GM21515 (cell line): ENCODE results near the gene SERPINB3.
"Not testable (repeated sequence)": the region's sequence is repeated elsewhere in the genome, so short reads cannot be mapped to it uniquely, and the experiment has no call there.

Experiments
- ATAC-seq: cut with Tn5 transposase; IDR thresholded peaks from one replicate; pipeline ENCODE4 v1.9.1; 2021; ENCODE audit not compliant: unreplicated experiment

Gene SERPINB3

GRCh38 chr18:63661750-63662149 lies at the start of gene SERPINB3:
TSS of gene SERPINB3 (minus strand) at chr18:63661893. CDS start at chr18:63661216, 677 bp downstream.
- not testable (repeated sequence) for ATAC-seq

GRCh38 chr18:63708650-63709049 lies 47.0 kb upstream of the SERPINB3 start:
- ATAC-seq: no peak

- ATAC-seq: no peak
Observed at GRCh38 chr18:63707816-63708215, 46.1 kb upstream of the SERPINB3 start.

- ATAC-seq: no peak
Observed at GRCh38 chr18:63705401-63705800, 43.7 kb upstream of the SERPINB3 start.

- no peak for ATAC-seq
Observed at GRCh38 chr18:63702660-63703059, 41.0 kb upstream of the SERPINB3 start, which contains the start of gene SERPINB11. TSS of gene SERPINB11 (plus strand) at chr18:63702960. CDS start at chr18:63710194, 7,234 bp downstream.

GRCh38 chr18:63701952-63702351 lies 40.3 kb upstream of the SERPINB3 start:
- no peak for ATAC-seq

DNA sequence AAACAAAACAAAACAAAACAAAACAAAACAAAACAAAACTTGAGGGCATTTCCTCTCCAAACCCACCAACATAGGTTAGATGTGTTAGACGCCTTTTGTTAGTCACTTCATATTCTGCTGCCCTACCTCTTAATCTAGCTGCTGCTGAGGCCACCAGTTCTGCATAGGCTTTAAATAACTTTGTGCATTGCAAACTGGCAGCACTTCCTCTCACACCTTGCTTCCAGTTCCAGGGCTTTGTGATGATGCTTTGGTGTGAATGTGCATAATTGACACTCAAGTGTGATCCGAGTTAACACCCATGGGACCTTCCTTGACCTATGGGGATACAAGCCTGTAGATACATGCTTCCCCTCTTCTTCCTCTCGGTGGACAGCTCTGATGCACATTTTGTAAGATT lies 38.8 kb upstream of the SERPINB3 start:
- ATAC-seq: no peak

- no peak for ATAC-seq
Observed at GRCh38 chr18:63697097-63697660, 35.5 kb upstream of the SERPINB3 start.

DNA sequence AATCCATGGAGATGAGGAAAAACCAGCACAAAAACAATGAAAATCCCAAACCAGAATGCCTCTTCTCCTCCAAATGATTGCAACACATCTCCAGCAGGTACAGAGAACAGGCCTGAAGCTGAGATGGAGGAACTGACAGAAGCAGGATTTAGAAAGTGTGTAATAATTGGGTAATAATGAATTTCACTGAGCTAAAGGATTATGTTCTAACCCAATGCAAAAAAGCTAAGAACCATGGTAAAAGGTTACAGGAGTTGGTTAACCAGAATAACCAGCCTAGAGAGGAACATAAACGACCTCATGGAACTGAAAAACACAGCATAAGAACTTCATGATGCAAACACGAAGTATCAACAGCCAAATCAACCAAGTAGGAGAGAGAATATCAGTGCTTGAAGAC lies 27.4 kb upstream of the SERPINB3 start:
- ATAC-seq: no peak

- no peak for ATAC-seq
Observed at GRCh38 chr18:63686871-63687270, 25.2 kb upstream of the SERPINB3 start.

DNA sequence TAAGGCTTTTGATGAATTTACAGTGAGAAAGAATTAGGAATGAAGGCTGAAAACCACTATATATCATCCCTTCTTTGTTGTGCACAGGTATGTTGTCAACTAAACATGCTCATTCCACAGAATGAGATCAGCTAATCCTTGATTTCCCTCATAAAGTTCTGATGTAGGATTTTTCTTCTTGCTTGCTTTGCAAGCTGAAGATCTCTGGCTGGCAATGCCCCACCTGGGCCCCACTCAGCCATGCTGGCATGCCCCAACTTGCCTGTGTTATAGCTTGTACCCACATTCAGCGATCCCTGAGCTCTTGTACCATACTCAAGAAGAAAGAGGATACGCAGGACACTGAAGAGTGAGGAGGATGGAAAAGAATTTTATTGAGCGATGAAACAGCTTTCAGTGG lies 23.0 kb upstream of the SERPINB3 start:
- ATAC-seq: no peak

DNA sequence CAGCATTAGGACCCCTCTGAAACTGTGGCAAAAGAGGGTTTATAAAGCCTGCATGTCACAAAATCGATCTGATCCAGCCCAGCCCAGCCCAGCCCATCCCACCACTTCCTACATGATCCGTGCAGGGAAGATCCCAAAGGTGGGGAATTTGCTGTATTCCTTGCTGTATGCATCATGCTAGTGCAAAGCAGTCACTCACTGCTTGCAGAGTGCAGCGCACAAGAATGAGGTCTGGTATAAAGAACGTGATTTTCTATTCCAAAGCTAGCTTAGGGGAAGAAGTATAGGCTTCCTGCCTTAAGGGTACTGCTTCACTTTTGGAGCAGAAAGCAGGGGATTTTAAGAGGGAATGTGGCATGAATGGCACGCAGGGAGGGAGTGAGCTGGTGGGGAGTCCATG lies 22.2 kb upstream of the SERPINB3 start:
- ATAC-seq: no peak

DNA sequence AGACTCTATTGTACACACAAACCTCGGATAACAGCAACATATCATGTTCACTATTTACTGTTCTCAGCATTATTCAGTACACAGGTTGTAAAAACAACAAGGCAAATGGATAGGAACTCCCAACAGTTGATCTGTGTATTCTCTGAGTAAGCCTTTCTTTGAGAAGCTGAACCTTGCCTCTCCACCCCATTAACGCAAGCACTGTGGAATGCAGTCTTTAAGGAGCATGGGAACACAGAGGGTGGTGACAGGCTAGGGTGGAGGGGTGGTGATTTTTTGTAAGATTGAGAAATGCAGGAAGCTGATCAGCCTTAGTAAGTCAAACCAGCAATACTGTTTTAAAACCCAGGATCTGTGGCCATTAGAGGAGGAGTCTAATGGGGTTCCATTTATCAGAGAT lies 21.5 kb upstream of the SERPINB3 start:
- no peak for ATAC-seq

DNA sequence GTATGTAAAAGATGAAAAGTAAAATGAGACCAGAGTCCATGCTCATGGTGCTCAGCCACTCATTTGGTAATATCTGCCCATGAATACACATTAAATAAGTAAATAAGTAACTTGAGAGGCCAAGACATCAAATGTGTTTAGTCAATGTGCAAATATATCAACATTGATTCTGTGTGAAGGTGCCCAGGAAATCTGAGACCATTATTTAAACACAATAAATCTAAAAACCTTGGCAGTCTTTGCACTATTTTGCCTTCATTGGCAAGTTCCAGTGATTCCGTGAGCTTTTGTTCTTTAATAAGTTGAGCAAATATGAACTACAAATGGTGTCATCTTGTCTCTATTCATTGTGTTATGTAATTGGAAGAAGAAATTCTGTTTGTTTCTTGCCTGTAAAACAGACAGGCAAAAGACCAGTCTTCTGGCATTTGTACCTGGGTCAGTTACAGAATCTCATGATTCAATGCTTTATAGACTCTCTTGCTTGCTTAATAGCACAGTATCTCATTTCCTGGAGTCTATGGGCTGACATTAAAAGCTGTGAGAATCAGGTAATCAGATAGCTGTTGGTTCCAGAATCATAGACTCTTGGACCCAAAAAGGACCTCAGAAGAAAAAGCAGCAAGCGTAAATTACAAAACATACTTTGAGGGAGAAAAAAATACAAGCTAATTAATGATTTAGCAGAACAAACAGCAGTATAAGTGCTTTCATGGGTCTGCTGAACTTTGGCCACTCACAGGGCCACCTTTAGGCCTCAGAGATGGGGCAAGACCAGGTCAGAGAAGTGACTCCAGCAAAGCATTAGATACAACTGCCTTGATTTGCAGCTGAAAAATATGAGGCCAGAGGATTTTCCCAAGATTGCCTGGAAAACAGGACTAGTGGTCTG lies 20.0 kb upstream of the SERPINB3 start:
- no peak for ATAC-seq

DNA sequence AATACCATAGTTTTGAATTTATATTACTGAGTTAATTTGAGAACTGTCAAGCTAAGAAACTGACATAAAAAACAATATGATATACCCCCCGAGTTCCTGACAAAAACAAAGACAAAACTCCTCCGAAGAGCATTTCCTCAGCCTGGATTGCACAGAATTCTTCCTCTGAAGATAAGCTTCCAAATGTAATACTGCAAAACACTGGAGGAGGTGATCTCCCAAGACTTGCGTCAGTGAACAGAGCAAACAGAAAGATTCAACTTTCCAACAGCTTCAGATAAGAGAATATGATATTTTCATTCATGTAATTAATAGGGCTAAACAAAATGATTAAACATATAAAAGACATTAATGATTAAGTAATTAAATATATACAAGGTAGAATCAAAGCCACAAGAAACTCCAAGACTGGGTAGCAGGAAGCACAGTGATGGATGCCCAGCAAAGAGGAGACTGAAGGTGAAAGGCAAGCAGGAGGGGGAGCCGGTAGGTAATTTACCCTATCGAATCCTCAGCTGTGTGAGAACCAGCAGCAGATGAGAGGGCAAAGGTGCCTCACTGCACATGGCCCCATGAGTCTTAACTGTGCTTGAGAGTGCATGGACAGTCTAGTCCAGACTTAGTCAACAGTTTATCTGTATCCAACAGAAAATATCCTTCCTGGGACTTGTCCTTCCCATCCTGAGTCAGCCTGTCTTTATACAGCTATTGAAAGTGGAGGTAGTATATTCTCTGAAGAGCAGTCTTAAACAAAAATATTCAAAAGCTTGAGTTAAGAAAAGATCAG lies 18.3 kb upstream of the SERPINB3 start:
- ATAC-seq: no peak

GRCh38 chr18:63677500-63678225 lies 16.0 kb upstream of the SERPINB3 start:
- no peak for ATAC-seq

DNA sequence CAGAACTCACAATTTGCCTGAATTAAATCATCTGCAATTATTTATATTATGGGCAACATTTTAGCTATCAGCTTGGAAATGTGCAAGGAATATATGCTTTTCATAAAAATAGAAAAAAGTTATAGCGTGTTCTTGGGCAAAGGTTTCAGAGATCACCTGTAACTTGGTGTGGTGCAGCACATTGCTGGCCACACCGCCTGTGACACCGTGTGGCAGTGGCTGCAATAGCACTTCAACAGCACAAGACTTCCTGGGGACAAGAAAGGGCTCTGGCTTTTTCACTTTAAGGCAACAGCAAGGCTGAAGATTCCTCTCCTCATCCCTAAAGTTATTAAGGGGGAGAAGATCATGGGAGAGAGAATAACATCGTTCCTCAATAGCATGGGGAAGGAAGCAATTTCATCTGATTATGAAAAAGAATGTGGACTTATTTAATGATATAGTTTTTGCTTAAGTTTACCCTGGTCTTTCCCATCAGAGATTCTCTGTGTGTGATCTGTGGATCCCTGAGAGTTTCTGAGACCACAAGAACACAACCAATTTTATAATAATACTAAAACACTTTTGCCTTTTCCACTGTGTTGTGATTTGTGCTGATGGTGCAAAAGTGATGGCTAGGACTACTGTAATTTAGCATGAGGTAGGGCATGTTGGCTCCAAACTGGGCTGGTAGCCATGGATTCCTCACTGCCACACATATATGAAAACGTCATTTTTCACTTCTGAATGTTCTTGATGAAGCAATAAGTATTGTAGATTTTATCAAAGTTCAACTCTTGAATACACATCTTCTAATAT lies 15.0 kb upstream of the SERPINB3 start:
- peak; percentile 81 for ATAC-seq

GRCh38 chr18:63664571-63664970 lies 2.9 kb upstream of the SERPINB3 start:
- ATAC-seq: no peak

DNA sequence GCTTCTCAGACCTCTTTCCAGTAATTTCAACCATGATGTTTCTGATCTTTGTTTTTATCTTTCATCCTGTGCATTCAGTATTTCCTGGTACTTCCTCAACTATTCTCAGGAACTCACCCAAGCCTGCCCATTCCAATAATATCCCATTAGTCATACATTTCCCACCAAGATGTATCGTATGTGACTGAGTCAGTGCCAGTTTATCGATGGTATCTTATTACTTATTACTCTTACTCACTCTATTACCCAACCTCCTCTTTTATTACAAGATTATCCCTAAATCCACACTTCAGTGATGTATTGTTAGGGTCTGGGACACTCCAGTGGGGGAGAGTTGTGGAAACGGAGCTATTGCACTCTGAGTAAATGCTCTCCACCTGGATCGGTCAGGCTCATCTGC lies 2.8 kb downstream of the SERPINB3 start:
- not testable (repeated sequence) for ATAC-seq

DNA sequence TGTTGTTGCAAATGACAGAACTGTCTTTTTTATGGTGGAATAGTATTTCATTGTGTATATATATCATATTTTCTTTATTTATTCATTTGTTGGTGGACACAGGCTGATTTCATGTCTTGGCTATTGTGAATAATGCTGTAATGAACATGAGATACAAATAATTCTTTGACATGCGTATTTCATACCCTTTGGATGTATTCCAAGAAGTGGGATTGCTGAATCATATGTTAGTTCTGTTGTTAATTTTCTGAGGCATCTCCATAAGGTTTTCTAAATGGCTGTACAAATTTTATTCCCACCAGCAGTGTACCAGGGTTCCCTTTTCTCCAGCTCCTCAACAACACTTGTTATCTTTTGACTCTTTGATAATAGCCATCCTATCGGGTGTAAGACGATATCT lies 11.4 kb downstream of the SERPINB3 start:
- ATAC-seq: not testable (repeated sequence)
